K562 (cell line): Measurements from ENCODE around the gene DLGAP1. TPM values are rescaled to one million over a fixed set of nuclear protein-coding genes. Genes with fewer than 3 reads are reported as not detected.

Experiments
- ATAC-seq: fragments of 200-7000 bp; cut with Tn5 transposase; 3 replicates; pipeline ENCODE4 v1.9.1; 2020; ENCODE audit warnings: moderate library complexity
- BruUV-seq: library from RNA; stranded (reverse); fragments of 400-500 nt; replicated peaks from 2 replicates; lab custom pipeline; 2021; lab: Mats Ljungman, UMichigan
- CTCF ChIA-PET: fragments of 300-600 bp; formaldehyde crosslinking; extraction: SDS; loops from one replicate; lab custom pipeline; 2021; ENCODE audit warnings: low intra/inter-chr PET ratio; lab: Yijun Ruan, JAX
- POLR2A ChIA-PET: fragments of 300-600, 350-650 bp; sonication (Branson Sonifier 250); formaldehyde crosslinking; extraction: SDS; loops from one replicate; lab custom pipeline; 2021; ENCODE audit warnings: antibody characterized with exemption, inconsistent platforms; lab: Yijun Ruan, JAX
- DNase-seq, 4 experiments: peaks; one replicate each; pipeline versions ENCODE4 v3.0.0 to v3.0.0-alpha.2; 2011 to 2018; ENCODE audit warnings: low spot score in 3 of 4, mixed read lengths in 3 of 4; ENCODE audit errors: extremely low read depth in 1 of 4
- FAIRE-seq: peaks from 2 replicates; lab custom pipeline; 2011; peaks lifted over from hg19 to GRCh38; lab: Jason Lieb, UNC
- H2AFZ ChIP-seq: 2 replicates; pipeline ENCODE4 v1.6.0; 2011; ENCODE audit warnings: low read depth, low read length, control low read depth, inconsistent platforms
- H3K27ac ChIP-seq: fragments of 200-600 bp; 3 replicates; pipeline ENCODE4 v1.8.0; 2011; ENCODE audit warnings: low read depth, mild to moderate bottlenecking, control low read depth, inconsistent platforms, low read length, moderate library complexity, mixed read lengths; ENCODE audit errors: extremely low read depth
- H3K27me3 ChIP-seq, 2 experiments: fragments of 300-600 bp in 1 of 2; 2 replicates in 1 of 2; 3 replicates in 1 of 2; pipeline versions ENCODE4 v1.6.0 to v1.8.0; 2011; ENCODE audit warnings: inconsistent platforms in 2 of 2, low read length in 2 of 2, mild to moderate bottlenecking in 1 of 2, mixed read lengths in 1 of 2, moderate library complexity in 1 of 2; ENCODE audit not compliant: control insufficient read depth in 2 of 2, insufficient read depth in 2 of 2
- H3K36me3 ChIP-seq: fragments of 300-600 bp; 3 replicates; pipeline ENCODE4 v1.8.0; 2011; ENCODE audit warnings: mild to moderate bottlenecking, low read length, inconsistent platforms; ENCODE audit not compliant: control insufficient read depth, insufficient read depth
- H3K4me1 ChIP-seq, 2 experiments: fragments of 200-600 bp in 1 of 2; replicated peaks in 1 of 2; 2 replicates in 1 of 2; 3 replicates in 1 of 2; pipeline versions ENCODE4 v1.5.1 to v1.8.0; 2011; ENCODE audit warnings: inconsistent platforms in 2 of 2, low read length in 2 of 2, mild to moderate bottlenecking in 1 of 2, mixed read lengths in 1 of 2, moderate library complexity in 1 of 2; ENCODE audit not compliant: control insufficient read depth in 2 of 2, insufficient read depth in 2 of 2
- H3K4me2 ChIP-seq: 2 replicates; pipeline ENCODE4 v1.6.1; 2011; ENCODE audit warnings: low read length, control low read depth, inconsistent platforms, mixed read lengths; ENCODE audit not compliant: insufficient read depth
- H3K4me3 ChIP-seq: fragments of 200-600 bp; sonication (generic), shearing (Covaris generic); 2 replicates; pipeline ENCODE4 v1.5.1; 2016; ENCODE audit warnings: control low read depth, inconsistent platforms
- H3K79me2 ChIP-seq: fragments of 200-600 bp; 3 replicates; pipeline ENCODE4 v1.8.0; 2011; ENCODE audit warnings: low read length, inconsistent platforms; ENCODE audit not compliant: control insufficient read depth, insufficient read depth
- H3K9ac ChIP-seq, 2 experiments: 2 replicates each; pipeline versions ENCODE4 v1.6.0 to v1.6.1; 2011; ENCODE audit warnings: low read depth in 2 of 2, low read length in 2 of 2, control low read depth in 1 of 2, inconsistent platforms in 1 of 2, mild to moderate bottlenecking in 1 of 2, mixed read lengths in 1 of 2; ENCODE audit not compliant: insufficient read depth in 1 of 2
- H3K9me1 ChIP-seq: one replicate; pipeline ENCODE4 v1.6.0; 2011; ENCODE audit warnings: inconsistent platforms, mild to moderate bottlenecking, low read length, moderate library complexity; ENCODE audit not compliant: control insufficient read depth, insufficient read depth
- H3K9me3 ChIP-seq: replicated peaks from 2 replicates; pipeline ENCODE4 v1.5.1; 2011; ENCODE audit warnings: low read depth, low read length, inconsistent platforms; ENCODE audit not compliant: control insufficient read depth, insufficient read depth
- H4K20me1 ChIP-seq: replicated peaks from 2 replicates; pipeline ENCODE4 v1.6.1; 2011; ENCODE audit warnings: low read length, inconsistent platforms, mixed read lengths; ENCODE audit not compliant: control insufficient read depth, insufficient read depth
- DDX20 ChIP-seq: fragments of 450-650 bp; IDR thresholded peaks from 2 replicates; pipeline ENCODE4 v1.6.1; 2016; ENCODE audit warnings: missing genetic modification characterization, low read depth, mild to moderate bottlenecking, missing compliant biosample characterization, moderate library complexity
- ETV6 ChIP-seq, 3 experiments: fragments of 150-350 bp in 1 of 3; sonication (generic) in 1 of 3; formaldehyde crosslinking in 1 of 3; IDR thresholded peaks; 2 replicates each; pipeline versions ENCODE4 v1.6.1 to v1.8.0; 2014 to 2022; ENCODE audit warnings: borderline replicate concordance in 2 of 3, low read depth in 2 of 3, antibody characterized with exemption in 1 of 3, low read length in 1 of 3, mild to moderate bottlenecking in 1 of 3, missing genetic modification reagents in 1 of 3
- HMBOX1 ChIP-seq: sonication (generic); IDR thresholded peaks from 2 replicates; pipeline ENCODE4 v1.6.1; 2016
- LCOR ChIP-seq: sonication (generic); formaldehyde crosslinking; IDR thresholded peaks from 2 replicates; pipeline ENCODE4 v1.8.0; 2022; ENCODE audit warnings: mild to moderate bottlenecking, missing genetic modification reagents
- MEF2A ChIP-seq: IDR thresholded peaks from 2 replicates; pipeline ENCODE4 v1.6.1; 2011; ENCODE audit warnings: low read depth, mild to moderate bottlenecking, low read length, moderate library complexity; ENCODE audit not compliant: control insufficient read depth
- TCF3 ChIP-seq: sonication (generic); formaldehyde crosslinking; IDR thresholded peaks from 2 replicates; pipeline ENCODE4 v1.4.0; 2020; ENCODE audit warnings: mild to moderate bottlenecking, missing genetic modification reagents
- ZNF589 ChIP-seq: fragments of 200-800 bp; sonication (Bioruptor generic); IDR thresholded peaks from 2 replicates; pipeline ENCODE4 v1.6.1; 2016; ENCODE audit warnings: low read depth, missing genetic modification characterization, missing compliant biosample characterization
- WGBS: fragments of 100-300 bp; shearing (Covaris generic); methylation state at CpG from one replicate; pipeline ENCODE4 v1.1.6; 2016; ENCODE audit warnings: low coverage, mixed read lengths; ENCODE audit not compliant: insufficient coverage; ENCODE audit errors: missing lambda C conversion rate; 5-methylcytosine and 5-hydroxymethylcytosine counted together
- in situ Hi-C: fragments of 300-500 bp; cut with MboI; formaldehyde crosslinking; loops from 4 replicates; pipeline ENCODE4 v1.15.0; 2018; ENCODE audit warnings: inconsistent platforms, mixed read lengths
- intact Hi-C: fragments of 100-400 bp; cut with micrococcal nuclease; formaldehyde crosslinking; loops from 2 replicates; pipeline ENCODE4 v1.14.2; 2022
- polyA plus RNA-seq, 8 experiments: library from polyadenylated mRNA; depleted of rRNA in 4 of 8; stranded (reverse) in 5 of 8; unstranded in 3 of 8; fragments of >200 nt; fragmentation: Nextera tagmentation in 2 of 8; fragmentation: Illumina TruSeq in 1 of 8; extraction: Ambion mirVana in 2 of 8; extraction: Trizol in 1 of 8; gene quantifications; 2 replicates each; pipeline versions ENCODE4 v1.2.1 to v1.2.3, GENCODE V29; 2011 to 2014; ENCODE audit warnings: inconsistent platforms in 1 of 8, missing spikeins in 1 of 8
- total RNA-seq, 7 experiments: library from RNA; depleted of rRNA in 6 of 7; stranded (reverse); fragments of >200 nt in 6 of 7; fragmentation: Illumina TruSeq in 2 of 7; extraction: Trizol in 2 of 7; gene quantifications; 2 replicates each; pipeline versions ENCODE4 v1.2.1 to v1.2.3, GENCODE V29; 2011 to 2021; ENCODE audit warnings: low replicate concordance in 1 of 7

The DLGAP1 gene
- total and polyA plus RNA-seq, 9 of the 15 experiments (the other 6 are each of a cell fraction or from before 2014, with no cell fraction given), result 0.04 to 0.22 (median 0.08) TPM

- DNase-seq, result no peak
- Histone ChIP-seq H3K9me3 (no peaks in the 10 kb centered on the region), H3K79me2 (no peaks in the 10 kb centered on the region), H3K4me2 (no peak overlapping the region), H3K9me1 (no peaks in the 10 kb centered on the region), H3K4me1 (no peaks in the 10 kb centered on the region), H2AFZ (no peak overlapping the region), H3K36me3 (no peaks in the 10 kb centered on the region), H3K27ac (no peak overlapping the region), H3K27me3 (no peaks in the 10 kb centered on the region), H3K9ac (no peak overlapping the region), H4K20me1 (no peaks in the 10 kb centered on the region), H3K4me3 (no peak overlapping the region)
- TF ChIP-seq HMBOX1, result no peak
- TF ChIP-seq TCF3 (CRISPR knock-in tag), result no peak
- no peak for TF ChIP-seq DDX20 (tag)
- no peak for TF ChIP-seq MEF2A
- no peak for TF ChIP-seq LCOR (CRISPR knock-in tag)
- no peak for TF ChIP-seq ZNF589
- no peak for TF ChIP-seq ETV6 (IDR thresholded peaks at IDR 0.05; ENCODE audit: borderline replicate concordance in 1 of 2, low read depth in 2 of 2, low read length in 1 of 2)
- no peak for TF ChIP-seq ETV6 (CRISPR knock-in tag; IDR thresholded peaks at IDR 0.05; ENCODE audit: borderline replicate concordance)
- in situ Hi-C loops, result no loop called here
- ChIA-PET CTCF (no interaction called here), POLR2A (no interaction called here)
- no peak for FAIRE-seq
- intact Hi-C loops, result no loop called here
- ATAC-seq, result no peak
- BruUV-seq, result no TSS peak
- WGBS, result 2% methylated on average over 5 of the region's 5 CpGs
Measured at GRCh38 chr18:4318311-4318710, 136.8 kb downstream of the DLGAP1 start.
